ENCODE measurements around the gene OXCT1.

Gene OXCT1

GRCh38 chr5:41869724-41870626 lies at the start of gene OXCT1:
Gene OXCT1 (minus strand): TSS chr5:41870425. CDS start chr5:41870358, 67 bp downstream.
- peak; percentile 76 to 87 for DNase-seq (ENCODE audit: low read depth in 2 of 2, low spot score in 1 of 2)

GRCh38 chr5:41918105-41918504 lies 47.9 kb upstream of the OXCT1 start:
- DNase-seq (ENCODE audit: low read depth in 2 of 2, low spot score in 1 of 2), result no peak

- no peak for DNase-seq (ENCODE audit: low read depth in 2 of 2, low spot score in 1 of 2)
Observed at GRCh38 chr5:41908374-41909079, 38.3 kb upstream of the OXCT1 start.

GRCh38 chr5:41906151-41906550 lies 35.9 kb upstream of the OXCT1 start:
- DNase-seq (ENCODE audit: low read depth in 2 of 2, low spot score in 1 of 2), result no peak

- peak; percentile 95 for DNase-seq (ENCODE audit: low read depth in 2 of 2, low spot score in 1 of 2)
Observed at GRCh38 chr5:41903892-41904799, 33.9 kb upstream of the OXCT1 start, which contains the start of gene RIMOC1. Gene RIMOC1 (plus strand): TSS chr5:41904344. CDS start chr5:41904368, 24 bp downstream.

- no peak for DNase-seq (ENCODE audit: low read depth in 2 of 2, low spot score in 1 of 2)
Observed at GRCh38 chr5:41903382-41903891, 33.2 kb upstream of the OXCT1 start.

- no peak for DNase-seq (ENCODE audit: low read depth in 2 of 2, low spot score in 1 of 2)
Observed at GRCh38 chr5:41896230-41896629, 26.0 kb upstream of the OXCT1 start.

- DNase-seq (ENCODE audit: low read depth in 2 of 2, low spot score in 1 of 2), result no peak
Observed at GRCh38 chr5:41893074-41893851, 23.0 kb upstream of the OXCT1 start.

GRCh38 chr5:41892031-41892430 lies 21.8 kb upstream of the OXCT1 start:
- DNase-seq (ENCODE audit: low read depth in 2 of 2, low spot score in 1 of 2), result no peak

- no peak for DNase-seq (ENCODE audit: low read depth in 2 of 2, low spot score in 1 of 2)
Observed at GRCh38 chr5:41891066-41891707, 21.0 kb upstream of the OXCT1 start.

GRCh38 chr5:41885286-41885685 lies 15.1 kb upstream of the OXCT1 start:
- DNase-seq (ENCODE audit: low read depth in 2 of 2, low spot score in 1 of 2), result no peak

- DNase-seq (ENCODE audit: low read depth in 2 of 2, low spot score in 1 of 2), result no peak
Observed at GRCh38 chr5:41883936-41884335, 13.7 kb upstream of the OXCT1 start.

GRCh38 chr5:41883243-41883642 lies 13.0 kb upstream of the OXCT1 start:
- no peak for DNase-seq (ENCODE audit: low read depth in 2 of 2, low spot score in 1 of 2)

- no peak for DNase-seq (ENCODE audit: low read depth in 2 of 2, low spot score in 1 of 2)
Observed at GRCh38 chr5:41882765-41883164, 12.5 kb upstream of the OXCT1 start.

GRCh38 chr5:41878643-41879478 lies 8.6 kb upstream of the OXCT1 start:
- DNase-seq (ENCODE audit: low read depth in 2 of 2, low spot score in 1 of 2), result no peak

- DNase-seq (ENCODE audit: low read depth in 2 of 2, low spot score in 1 of 2), result no peak
Observed at GRCh38 chr5:41878173-41878572, 7.9 kb upstream of the OXCT1 start.

GRCh38 chr5:41877408-41877807 lies 7.2 kb upstream of the OXCT1 start:
- DNase-seq (ENCODE audit: low read depth in 2 of 2, low spot score in 1 of 2), result no peak

- DNase-seq (ENCODE audit: low read depth in 2 of 2, low spot score in 1 of 2), result no peak
Observed at GRCh38 chr5:41876678-41877077, 6.5 kb upstream of the OXCT1 start.

GRCh38 chr5:41875121-41875520 lies 4.9 kb upstream of the OXCT1 start:
- DNase-seq (ENCODE audit: low read depth in 2 of 2, low spot score in 1 of 2), result no peak

Measured in stimulated activated CD8-positive, alpha-beta memory T cell treated with anti-CD3 and anti-CD28 coated beads, Interleukin-4, amount 100 ng/mL, for 1 hour (primary cell).